Small intestine (tissue), 7 donors: ENCODE data around the gene SYF2. TPM values are rescaled to one million over a fixed set of nuclear protein-coding genes. Genes with fewer than 3 reads are reported as not detected.
A peak's percentile ranks its signal among the peaks of the same experiment; 100 is the strongest.

Experiments used
- DNase-seq, 2 donors: peaks; one replicate each; pipeline versions ENCODE4 v3.0.0 to v3.0.0-alpha.2; 2013
- FAIRE-seq: peaks from 2 replicates; lab custom pipeline; 2012; peaks lifted over from hg19 to GRCh38; lab: Jason Lieb, UNC
- H3K27ac ChIP-seq, 3 donors: one replicate each; pipeline ENCODE4 v1.5.1; 2013; ENCODE audit warnings: low read length in 2 of 3, mild to moderate bottlenecking in 2 of 3, control low read depth in 1 of 3, inconsistent platforms in 1 of 3, low read depth in 1 of 3, moderate library complexity in 1 of 3
- H3K27me3 ChIP-seq, 3 donors: one replicate each; pipeline ENCODE4 v1.6.1; 2013; ENCODE audit warnings: low read length in 3 of 3, inconsistent platforms in 1 of 3; ENCODE audit not compliant: control insufficient read depth in 3 of 3, insufficient read depth in 3 of 3
- H3K36me3 ChIP-seq, 3 donors: one replicate each; pipeline ENCODE4 v1.6.1; 2013; ENCODE audit warnings: low read length in 3 of 3, inconsistent platforms in 1 of 3, low read depth in 1 of 3, mild to moderate bottlenecking in 1 of 3, moderate library complexity in 1 of 3; ENCODE audit not compliant: control insufficient read depth in 3 of 3, insufficient read depth in 2 of 3
- H3K4me1 ChIP-seq, 3 donors: one replicate each; pipeline ENCODE4 v1.6.1; 2013; ENCODE audit warnings: low read length in 2 of 3, inconsistent platforms in 1 of 3, low read depth in 1 of 3, mild to moderate bottlenecking in 1 of 3, moderate library complexity in 1 of 3; ENCODE audit not compliant: control insufficient read depth in 3 of 3, insufficient read depth in 2 of 3
- H3K4me3 ChIP-seq, 3 donors: one replicate each; pipeline ENCODE4 v1.5.1; 2013; ENCODE audit warnings: low read length in 3 of 3, control low read depth in 1 of 3, inconsistent platforms in 1 of 3, low read depth in 1 of 3, mild to moderate bottlenecking in 1 of 3, moderate library complexity in 1 of 3
- H3K9me3 ChIP-seq, 2 donors: one replicate each; pipeline ENCODE4 v1.6.1; 2013; ENCODE audit warnings: low read depth in 1 of 2, low read length in 1 of 2; ENCODE audit not compliant: control insufficient read depth in 2 of 2, insufficient read depth in 1 of 2
- WGBS, 3 donors: extraction: QIAGEN DNeasy Blood & Tissue Kit; methylation state at CpG; one replicate each; pipeline ENCODE4 v1.1.7; 2013; 5-methylcytosine and 5-hydroxymethylcytosine counted together
- polyA plus RNA-seq, 4 donors: library from polyadenylated mRNA; stranded (reverse) in 3 of 4; unstranded in 1 of 4; fragments of 200-250 nt in 3 of 4; fragments of 120-200 nt in 1 of 4; gene quantifications; one replicate each; pipeline versions ENCODE4 v1.2.1 to v1.2.3, GENCODE V29; 2013
- donor health status: healthy with polysubstance abuse.
- donor health status: control.
- donor health status: control.
- donor health status: Bipolar disorder and iron deficiency.
- donor health status: healthy.

The SYF2 gene
- polyA plus RNA-seq, 4 donors: 68.6 to 136 (median 93.1) TPM

GRCh38 chr1:25220666-25221065 is 11.6 kb downstream of the SYF2 start:
- no peak overlapping the region for H3K27ac ChIP-seq
- H3K4me3 ChIP-seq: no peak overlapping the region
- no peaks in the 10 kb centered on the region for H3K4me1 ChIP-seq
- peak in 1 of 2 donors; percentile 79 for DNase-seq
- H3K27me3 ChIP-seq: no peaks in the 10 kb centered on the region
- WGBS, 3 donors: 26 to 82% (median 55%) methylated on average over 3 of the region's 3 CpGs
- H3K9me3 ChIP-seq: no peaks in the 10 kb centered on the region
- FAIRE-seq: no peak
- peaks cover 4 to 37% (median 8%) of the 10 kb centered on the region in 3 donors for H3K36me3 ChIP-seq

- WGBS, 3 donors: 86 to 92% (median 87%) methylated on average over 9 of the region's 9 CpGs
- no peaks in the 10 kb centered on the region for H3K4me1 ChIP-seq
- DNase-seq (no peak), FAIRE-seq (no peak)
- H3K36me3 ChIP-seq: peaks cover 4 to 31% (median 6%) of the 10 kb centered on the region in 3 donors
- H3K27me3 ChIP-seq: no peaks in the 10 kb centered on the region
- H3K9me3 ChIP-seq: no peaks in the 10 kb centered on the region
- no peak overlapping the region for H3K4me3 ChIP-seq
- no peak overlapping the region for H3K27ac ChIP-seq
These were observed 12.5 kb downstream of the SYF2 start for GRCh38 chr1:25219661-25220251.

- Histone ChIP-seq H3K36me3 (peaks cover 2 to 21% (median 2%) of the 10 kb centered on the region in 3 donors), H3K27ac (no peak overlapping the region), H3K9me3 (no peaks in the 10 kb centered on the region), H3K4me3 (no peak overlapping the region), H3K4me1 (no peaks in the 10 kb centered on the region), H3K27me3 (no peaks in the 10 kb centered on the region)
- WGBS, 3 donors: 84 to 94% (median 86%) methylated on average over 8 of the region's 8 CpGs
- DNase-seq (no peak), FAIRE-seq (no peak)
These were observed 14.6 kb downstream of the SYF2 start for GRCh38 chr1:25217598-25218232.

GRCh38 chr1:25217015-25217414 is 15.3 kb downstream of the SYF2 start:
- Histone ChIP-seq H3K9me3 (no peaks in the 10 kb centered on the region), H3K4me3 (no peak overlapping the region), H3K27me3 (no peaks in the 10 kb centered on the region), H3K36me3 (peaks cover 0 to 17% (median 2%) of the 10 kb centered on the region in 3 donors), H3K27ac (no peak overlapping the region), H3K4me1 (no peaks in the 10 kb centered on the region)
- FAIRE-seq (no peak), DNase-seq (no peak)
- whole genome bisulfite sequencing, 3 donors: 75 to 81% (median 81%) methylated on average over 3 of the region's 3 CpGs

- H3K4me3 ChIP-seq: no peak overlapping the region
- H3K4me1 ChIP-seq: no peaks in the 10 kb centered on the region
- WGBS, 3 donors: 71 to 80% (median 75%) methylated on average over 4 of the region's 4 CpGs
- H3K27ac ChIP-seq: no peak overlapping the region
- peaks cover 0 to 11% (median 2%) of the 10 kb centered on the region in 3 donors for H3K36me3 ChIP-seq
- H3K9me3 ChIP-seq: no peaks in the 10 kb centered on the region
- DNase-seq (no peak), FAIRE-seq (no peak)
- no peaks in the 10 kb centered on the region for H3K27me3 ChIP-seq
These were observed 16.2 kb downstream of the SYF2 start for GRCh38 chr1:25216123-25216522.

GRCh38 chr1:25212725-25213124 is 19.6 kb downstream of the SYF2 start:
- FAIRE-seq (no peak), DNase-seq (no peak)
- H3K9me3 ChIP-seq: no peaks in the 10 kb centered on the region
- 71 to 81% (median 79%) methylated on average over 5 of the region's 5 CpGs for WGBS, 3 donors
- H3K27me3 ChIP-seq: no peaks in the 10 kb centered on the region
- peaks cover 0 to 17% (median 2%) of the 10 kb centered on the region in 3 donors for H3K4me1 ChIP-seq
- H3K36me3 ChIP-seq: no peaks in the 10 kb centered on the region
- no peak overlapping the region for H3K27ac ChIP-seq
- H3K4me3 ChIP-seq: no peak overlapping the region

- FAIRE-seq (no peak), DNase-seq (no peak)
- H3K27ac ChIP-seq: no peak overlapping the region
These were observed 21.6 kb downstream of the SYF2 start for GRCh38 chr1:25210728-25211127.

GRCh38 chr1:25209516-25209915 is 22.8 kb downstream of the SYF2 start:
- Histone ChIP-seq H3K4me3 (no peak overlapping the region), H3K27me3 (no peaks in the 10 kb centered on the region), H3K4me1 (peaks cover 0 to 25% (median 4%) of the 10 kb centered on the region in 3 donors), H3K9me3 (no peaks in the 10 kb centered on the region), H3K27ac (no peak overlapping the region), H3K36me3 (no peaks in the 10 kb centered on the region)
- FAIRE-seq: no peak
- DNase-seq: no peak
- WGBS, 3 donors: 90 to 100% (median 90%) methylated on average over 2 to 4 of the region's 4 CpGs

More at GRCh38 chr1:25210728-25211127, 21.6 kb downstream of the SYF2 start:
- Histone ChIP-seq H3K9me3 (no peaks in the 10 kb centered on the region), H3K27me3 (no peaks in the 10 kb centered on the region), H3K36me3 (no peaks in the 10 kb centered on the region), H3K4me1 (peaks cover 0 to 25% (median 4%) of the 10 kb centered on the region in 3 donors), H3K4me3 (no peak overlapping the region)
- 15 to 41% (median 28%) methylated on average over 3 of the region's 3 CpGs for WGBS, 3 donors
